ENCODE results near the gene BLTP3A.
"Not testable (repeated sequence)": the region's sequence is repeated elsewhere in the genome, so short reads cannot be mapped to it uniquely, and the experiment has no call there.

BLTP3A gene
- long read RNA-seq, partial matches to known transcripts: 6 of 23 reads
- long read RNA-seq, other reads (novel, unspliced or antisense): 17 of 23 reads

- Histone ChIP-seq H3K27ac (replicated peaks) (peak within 1 kb of the TSS; percentile 97), H3K4me3 (replicated peaks; ENCODE audit: insufficient read depth, low read length) (peak within 1 kb of the TSS; percentile 63), H3K27me3 (ENCODE audit: insufficient read depth, poor library complexity, severe bottlenecking) (no peaks in the 10 kb centered on the region)
- TF ChIP-seq POLR2AphosphoS5 (IDR thresholded peaks at IDR 0.05; ENCODE audit: low read depth) (peak; percentile 77), REST (IDR thresholded peaks at IDR 0.05; ENCODE audit: insufficient replicate concordance, low read depth) (no peak), GABPA (IDR thresholded peaks at IDR 0.05; ENCODE audit: low read depth) (no peak), SPI1 (IDR thresholded peaks at IDR 0.05; ENCODE audit: borderline replicate concordance, low read depth) (peak; percentile 37; the same call in 1 of the 2 replicates), CTCF (IDR thresholded peaks at IDR 0.05; ENCODE audit: insufficient read depth, low read length) (no peak)
- peak; percentile 73 to 81 for DNase-seq (ENCODE audit: low read depth in 1 of 2, low spot score in 1 of 2)
Observed at GRCh38 chr6:34791701-34792604, at the start of gene BLTP3A. TSS of gene BLTP3A (plus strand) at chr6:34792083. CDS start at chr6:34792251, 168 bp downstream.

GRCh38 chr6:34742094-34742493 is 49.8 kb upstream of the BLTP3A start:
- DNase-seq (ENCODE audit: low read depth in 1 of 2, low spot score in 1 of 2): no peak
- Histone ChIP-seq H3K4me3 (replicated peaks; ENCODE audit: insufficient read depth, low read length) (no peak overlapping the region), H3K27ac (replicated peaks) (no peak overlapping the region), H3K27me3 (ENCODE audit: insufficient read depth, poor library complexity, severe bottlenecking) (no peaks in the 10 kb centered on the region)
- no peak for TF ChIP-seq CTCF (IDR thresholded peaks at IDR 0.05; ENCODE audit: insufficient read depth, low read length)
- no peak for TF ChIP-seq GABPA (IDR thresholded peaks at IDR 0.05; ENCODE audit: low read depth)
- no peak for TF ChIP-seq REST (IDR thresholded peaks at IDR 0.05; ENCODE audit: insufficient replicate concordance, low read depth)
- TF ChIP-seq POLR2AphosphoS5 (IDR thresholded peaks at IDR 0.05; ENCODE audit: low read depth): no peak
- TF ChIP-seq SPI1 (IDR thresholded peaks at IDR 0.05; ENCODE audit: borderline replicate concordance, low read depth): no peak

GRCh38 chr6:34743625-34744293 is 48.1 kb upstream of the BLTP3A start:
- no peak overlapping the region for H3K27ac ChIP-seq (replicated peaks)
- no peak for DNase-seq (ENCODE audit: low read depth in 1 of 2, low spot score in 1 of 2)
- TF ChIP-seq POLR2AphosphoS5 (IDR thresholded peaks at IDR 0.05; ENCODE audit: low read depth): no peak
- TF ChIP-seq CTCF (IDR thresholded peaks at IDR 0.05; ENCODE audit: insufficient read depth, low read length): no peak
- no peak for TF ChIP-seq REST (IDR thresholded peaks at IDR 0.05; ENCODE audit: insufficient replicate concordance, low read depth)
- TF ChIP-seq SPI1 (IDR thresholded peaks at IDR 0.05; ENCODE audit: borderline replicate concordance, low read depth): no peak
- no peak for TF ChIP-seq GABPA (IDR thresholded peaks at IDR 0.05; ENCODE audit: low read depth)
- no peaks in the 10 kb centered on the region for H3K27me3 ChIP-seq (ENCODE audit: insufficient read depth, poor library complexity, severe bottlenecking)
- no peak overlapping the region for H3K4me3 ChIP-seq (replicated peaks; ENCODE audit: insufficient read depth, low read length)

- H3K4me3 ChIP-seq (replicated peaks; ENCODE audit: insufficient read depth, low read length); DNase-seq (ENCODE audit: low read depth in 1 of 2, low spot score in 1 of 2); H3K27me3 ChIP-seq (ENCODE audit: insufficient read depth, poor library complexity, severe bottlenecking); H3K27ac ChIP-seq (replicated peaks): not testable (repeated sequence)
Observed at GRCh38 chr6:34744294-34744647, 47.6 kb upstream of the BLTP3A start.

All from HL-60 (cell line).